ENCODE measurements around the gene CHST7.
A peak's percentile ranks its signal among the peaks of the same experiment; 100 is the strongest.

Gene CHST7

DNA sequence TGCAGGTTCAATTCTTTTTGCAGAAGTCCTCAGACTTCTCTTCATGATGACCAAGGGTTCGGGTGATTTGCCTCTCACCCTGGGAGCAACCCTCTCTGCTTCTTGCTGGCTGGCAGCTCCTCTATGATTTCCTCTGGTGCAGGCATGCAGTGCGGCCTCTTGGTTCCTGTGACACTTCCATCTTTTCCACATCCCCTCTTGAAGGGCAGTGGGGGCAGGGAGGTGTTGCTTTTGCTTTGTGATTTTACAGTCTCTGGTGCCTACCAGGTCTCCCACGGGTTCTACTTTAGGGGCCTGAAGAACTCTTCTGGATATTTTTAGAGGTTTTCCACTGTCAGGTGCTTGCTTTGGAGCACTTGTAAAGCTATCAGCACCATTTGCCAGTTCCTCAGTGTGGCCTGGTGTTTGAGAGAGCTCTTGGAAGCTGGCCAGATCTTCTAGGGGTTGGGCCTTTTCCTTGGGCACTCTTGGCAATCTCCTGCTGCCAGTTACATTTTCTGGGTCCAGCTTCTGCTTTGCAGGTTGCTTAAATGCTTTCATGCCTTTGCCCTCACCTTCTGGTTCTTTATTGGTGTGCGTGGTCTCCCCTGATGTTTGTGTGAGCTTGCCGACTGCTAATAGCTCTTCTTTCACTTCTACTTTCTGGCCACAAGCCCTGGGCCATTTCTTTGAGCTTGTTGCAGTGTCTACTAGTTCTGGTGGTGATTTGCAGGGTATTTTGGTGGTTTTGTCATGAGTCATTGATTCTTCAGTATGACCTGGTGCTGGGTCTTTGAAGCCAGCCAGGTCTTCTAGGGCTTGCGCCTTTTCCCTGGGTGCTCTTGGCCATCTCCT is 11.5 kb upstream of the CHST7 start:
- H3K27me3 Mint-ChIP-seq, result no peaks in the 10 kb centered on the region
- no peak overlapping the region for H3K27ac Mint-ChIP-seq
- H3K4me3 Mint-ChIP-seq, result no peak overlapping the region
- no peaks in the 10 kb centered on the region for H3K9me3 Mint-ChIP-seq
- peaks cover 4% of the 10 kb centered on the region for H3K36me3 Mint-ChIP-seq (ENCODE audit: low read depth)
- H3K4me1 Mint-ChIP-seq (ENCODE audit: low read depth), result peaks cover 16% of the 10 kb centered on the region

DNA sequence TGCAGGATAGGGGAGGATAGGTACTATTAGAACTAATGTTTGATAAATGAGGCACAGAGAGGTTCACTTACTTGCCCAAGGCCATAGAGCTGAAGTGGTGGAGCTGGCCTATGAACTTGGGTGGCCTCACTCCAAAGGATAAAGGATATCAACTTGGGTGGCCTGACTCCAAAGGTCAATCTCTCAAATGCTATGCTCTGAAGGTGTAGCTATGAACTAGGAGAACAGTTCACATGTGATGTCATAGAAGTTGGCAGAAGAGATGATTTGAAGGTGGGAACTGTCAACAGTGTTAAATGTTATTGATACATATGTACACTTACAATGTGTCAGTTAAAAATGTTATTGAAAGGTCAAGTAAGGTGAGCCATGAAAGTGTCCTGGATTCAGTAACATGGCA is 6.2 kb upstream of the CHST7 start:
- no peak overlapping the region for H3K4me3 Mint-ChIP-seq
- no peak overlapping the region for H3K27ac Mint-ChIP-seq
- H3K36me3 Mint-ChIP-seq (ENCODE audit: low read depth), result peaks cover 4% of the 10 kb centered on the region
- no peaks in the 10 kb centered on the region for H3K9me3 Mint-ChIP-seq
- H3K4me1 Mint-ChIP-seq (ENCODE audit: low read depth), result peaks cover 23% of the 10 kb centered on the region
- no peaks in the 10 kb centered on the region for H3K27me3 Mint-ChIP-seq

DNA sequence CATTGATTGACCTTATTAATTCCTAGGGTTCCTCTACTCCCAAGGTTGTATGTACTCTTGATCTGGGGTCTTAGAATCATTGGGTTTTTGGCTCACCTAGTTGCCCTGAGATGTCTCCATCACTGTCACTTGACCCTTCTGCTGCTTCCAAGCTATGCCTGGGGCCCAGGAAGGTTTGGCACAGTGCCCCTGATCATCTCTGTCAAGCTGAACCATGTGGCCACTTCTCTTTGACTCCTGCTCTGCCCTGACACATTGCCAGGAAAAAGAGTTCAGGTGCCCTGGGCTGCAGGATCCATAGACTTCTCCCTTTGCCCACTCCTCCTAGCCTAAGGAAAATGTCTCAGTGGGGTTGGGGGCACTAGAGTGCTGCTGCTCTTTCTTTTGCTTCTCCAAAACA is 3.9 kb upstream of the CHST7 start:
- Mint-ChIP-seq H3K4me1 (ENCODE audit: low read depth) (peaks cover 24% of the 10 kb centered on the region), H3K4me3 (no peak overlapping the region), H3K27ac (no peak overlapping the region), H3K36me3 (ENCODE audit: low read depth) (no peaks in the 10 kb centered on the region), H3K9me3 (no peaks in the 10 kb centered on the region), H3K27me3 (no peaks in the 10 kb centered on the region)

DNA sequence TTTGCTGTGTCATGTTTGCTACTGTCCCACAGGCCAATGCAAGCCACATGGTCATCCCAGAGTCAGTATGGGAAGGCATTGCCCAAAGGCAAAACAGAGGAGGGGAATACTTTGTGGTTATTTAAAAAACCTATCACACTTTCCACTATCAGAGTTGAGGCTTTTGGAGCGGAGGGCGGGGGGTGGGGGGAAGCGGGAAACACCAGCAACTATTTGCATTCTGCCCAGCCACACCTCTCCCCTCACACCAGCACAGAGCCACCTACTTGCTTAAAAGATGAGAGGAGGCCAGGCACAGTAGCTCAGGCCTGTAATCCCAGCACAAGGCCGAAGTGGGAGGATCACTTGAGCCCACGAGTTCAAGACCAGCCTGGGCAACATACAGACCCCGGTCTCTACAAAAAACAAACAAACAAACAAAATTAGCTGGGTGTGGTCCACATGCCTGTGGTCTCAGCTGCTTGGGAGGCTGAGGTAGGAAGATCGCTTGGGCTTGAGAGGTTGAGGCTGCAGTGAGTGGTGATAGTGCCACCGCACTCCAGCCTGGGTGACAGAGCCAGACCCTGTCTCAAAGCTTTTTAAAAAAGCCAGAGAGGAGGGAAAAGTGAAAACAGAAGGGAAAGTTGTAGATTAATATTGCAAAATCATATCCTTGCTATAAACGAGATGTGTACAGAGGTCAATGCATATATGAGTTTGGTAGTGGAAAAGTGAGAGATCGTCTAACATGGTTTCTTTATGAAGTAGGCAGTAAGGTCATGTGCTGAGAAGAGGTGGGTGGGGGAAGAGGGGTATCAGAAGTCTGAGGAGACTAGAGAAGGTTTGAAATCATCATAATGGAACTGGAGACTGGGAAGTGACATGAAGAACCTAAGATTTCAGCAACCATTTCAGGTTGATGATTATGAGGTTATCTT is 1.9 kb upstream of the CHST7 start:
- Mint-ChIP-seq H3K4me3 (peak overlapping the region; percentile 66), H3K4me1 (ENCODE audit: low read depth) (peaks cover 35% of the 10 kb centered on the region), H3K27me3 (peaks cover 3% of the 10 kb centered on the region), H3K9me3 (no peaks in the 10 kb centered on the region), H3K36me3 (ENCODE audit: low read depth) (no peaks in the 10 kb centered on the region), H3K27ac (peak overlapping the region; percentile 85)

DNA sequence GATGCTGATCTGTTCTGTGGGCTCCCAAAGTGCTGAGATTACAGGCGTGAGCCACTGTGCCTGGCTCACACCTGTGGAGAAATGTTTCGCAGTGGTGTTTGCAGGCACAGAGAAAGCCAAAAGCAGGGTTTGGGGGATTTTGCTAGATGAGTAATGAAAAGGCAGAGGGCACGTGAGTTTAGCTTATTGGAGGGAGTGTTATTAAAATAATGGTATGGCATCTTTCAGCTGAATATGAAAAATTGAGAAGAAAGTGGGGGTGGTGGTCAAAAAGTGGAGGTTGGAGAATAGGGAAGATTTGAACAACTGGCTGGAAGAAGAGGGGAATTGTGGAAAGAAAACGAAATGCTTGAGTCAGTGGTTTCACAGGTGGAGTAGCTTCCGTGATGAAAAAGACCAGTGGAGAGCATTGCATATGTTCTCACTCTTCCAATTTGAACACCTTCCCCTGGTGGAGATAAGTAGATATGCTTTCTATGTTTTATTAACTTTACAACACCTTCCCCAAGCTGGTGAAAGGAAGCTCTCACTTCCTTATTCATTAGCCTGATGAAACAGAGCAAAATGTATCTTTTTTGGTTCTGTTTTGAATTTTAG is 1.1 kb upstream of the CHST7 start:
- Mint-ChIP-seq H3K4me3 (peak overlapping the region; percentile 66), H3K27me3 (peaks cover 3% of the 10 kb centered on the region), H3K9me3 (no peaks in the 10 kb centered on the region), H3K36me3 (ENCODE audit: low read depth) (no peaks in the 10 kb centered on the region), H3K4me1 (ENCODE audit: low read depth) (peaks cover 42% of the 10 kb centered on the region), H3K27ac (peak overlapping the region; percentile 85)

DNA sequence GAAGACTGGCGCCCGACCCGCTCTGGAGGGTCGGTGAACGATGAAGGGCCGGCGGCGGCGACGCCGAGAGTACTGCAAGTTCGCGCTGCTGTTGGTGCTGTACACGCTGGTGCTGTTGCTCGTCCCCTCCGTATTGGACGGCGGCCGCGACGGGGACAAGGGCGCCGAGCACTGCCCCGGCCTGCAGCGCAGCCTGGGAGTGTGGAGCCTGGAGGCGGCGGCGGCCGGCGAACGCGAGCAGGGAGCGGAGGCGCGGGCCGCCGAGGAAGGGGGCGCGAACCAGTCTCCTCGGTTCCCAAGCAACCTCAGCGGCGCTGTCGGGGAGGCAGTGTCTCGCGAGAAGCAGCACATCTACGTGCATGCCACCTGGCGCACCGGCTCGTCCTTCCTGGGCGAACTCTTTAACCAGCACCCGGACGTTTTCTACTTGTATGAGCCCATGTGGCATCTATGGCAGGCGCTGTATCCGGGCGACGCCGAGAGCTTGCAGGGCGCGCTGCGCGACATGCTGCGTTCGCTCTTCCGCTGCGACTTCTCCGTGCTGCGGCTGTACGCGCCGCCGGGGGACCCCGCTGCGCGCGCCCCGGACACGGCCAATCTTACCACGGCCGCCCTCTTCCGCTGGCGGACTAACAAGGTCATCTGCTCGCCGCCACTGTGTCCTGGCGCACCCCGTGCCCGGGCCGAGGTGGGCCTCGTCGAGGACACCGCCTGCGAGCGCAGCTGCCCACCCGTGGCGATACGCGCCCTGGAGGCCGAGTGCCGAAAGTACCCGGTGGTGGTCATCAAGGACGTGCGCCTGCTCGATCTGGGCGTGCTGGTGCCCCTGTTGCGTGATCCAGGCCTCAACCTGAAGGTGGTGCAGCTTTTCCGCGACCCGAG is 568 bp downstream of the CHST7 start:
- H3K4me3 Mint-ChIP-seq, result peak overlapping the region; percentile 74
- peaks cover 47% of the 10 kb centered on the region for H3K4me1 Mint-ChIP-seq (ENCODE audit: low read depth)
- H3K27me3 Mint-ChIP-seq, result peaks cover 3% of the 10 kb centered on the region
- no peaks in the 10 kb centered on the region for H3K9me3 Mint-ChIP-seq
- no peaks in the 10 kb centered on the region for H3K36me3 Mint-ChIP-seq (ENCODE audit: low read depth)
- no peak overlapping the region for H3K27ac Mint-ChIP-seq

DNA sequence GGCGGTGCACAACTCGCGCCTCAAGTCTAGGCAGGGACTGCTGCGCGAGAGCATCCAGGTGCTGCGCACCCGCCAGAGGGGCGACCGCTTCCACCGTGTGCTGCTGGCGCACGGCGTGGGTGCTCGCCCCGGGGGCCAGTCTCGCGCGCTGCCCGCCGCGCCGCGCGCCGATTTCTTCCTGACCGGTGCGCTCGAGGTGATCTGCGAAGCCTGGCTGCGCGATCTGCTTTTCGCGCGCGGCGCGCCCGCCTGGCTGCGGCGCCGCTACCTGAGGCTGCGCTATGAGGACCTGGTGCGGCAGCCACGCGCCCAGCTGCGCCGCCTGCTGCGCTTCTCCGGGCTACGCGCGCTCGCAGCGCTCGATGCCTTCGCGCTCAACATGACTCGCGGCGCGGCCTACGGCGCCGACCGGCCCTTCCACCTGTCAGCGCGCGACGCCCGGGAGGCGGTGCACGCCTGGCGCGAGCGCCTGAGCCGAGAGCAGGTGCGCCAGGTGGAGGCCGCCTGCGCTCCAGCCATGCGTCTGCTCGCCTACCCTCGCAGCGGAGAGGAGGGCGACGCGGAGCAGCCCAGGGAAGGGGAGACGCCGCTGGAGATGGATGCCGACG is 1.3 kb downstream of the CHST7 start:
- Mint-ChIP-seq H3K36me3 (ENCODE audit: low read depth) (no peaks in the 10 kb centered on the region), H3K27ac (no peak overlapping the region), H3K9me3 (no peaks in the 10 kb centered on the region), H3K4me3 (peak overlapping the region; percentile 74), H3K4me1 (ENCODE audit: low read depth) (peaks cover 47% of the 10 kb centered on the region), H3K27me3 (peaks cover 3% of the 10 kb centered on the region)

DNA sequence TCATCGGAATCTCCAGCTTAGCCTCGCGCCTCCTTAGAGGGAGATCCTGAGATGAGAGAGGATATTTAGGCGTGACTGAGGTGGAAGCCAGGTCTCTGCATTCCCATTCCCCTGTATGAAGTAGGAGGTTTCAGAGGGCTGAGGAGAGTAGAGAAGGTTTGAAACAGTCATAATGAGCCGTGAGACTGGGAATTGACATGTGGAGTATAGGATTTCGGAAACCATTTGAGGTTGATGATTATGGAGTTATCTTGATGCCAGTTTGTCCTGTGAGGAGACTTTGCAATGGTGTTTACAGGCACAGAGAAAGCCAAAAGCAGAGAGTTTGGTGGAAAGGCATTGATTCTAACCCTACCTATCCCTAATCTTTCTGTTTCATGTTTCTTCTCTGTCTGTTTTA is 2.0 kb downstream of the CHST7 start:
- H3K27me3 Mint-ChIP-seq, result peaks cover 3% of the 10 kb centered on the region
- peaks cover 47% of the 10 kb centered on the region for H3K4me1 Mint-ChIP-seq (ENCODE audit: low read depth)
- no peaks in the 10 kb centered on the region for H3K36me3 Mint-ChIP-seq (ENCODE audit: low read depth)
- peak overlapping the region; percentile 69 for H3K4me3 Mint-ChIP-seq
- no peak overlapping the region for H3K27ac Mint-ChIP-seq
- no peaks in the 10 kb centered on the region for H3K9me3 Mint-ChIP-seq

DNA sequence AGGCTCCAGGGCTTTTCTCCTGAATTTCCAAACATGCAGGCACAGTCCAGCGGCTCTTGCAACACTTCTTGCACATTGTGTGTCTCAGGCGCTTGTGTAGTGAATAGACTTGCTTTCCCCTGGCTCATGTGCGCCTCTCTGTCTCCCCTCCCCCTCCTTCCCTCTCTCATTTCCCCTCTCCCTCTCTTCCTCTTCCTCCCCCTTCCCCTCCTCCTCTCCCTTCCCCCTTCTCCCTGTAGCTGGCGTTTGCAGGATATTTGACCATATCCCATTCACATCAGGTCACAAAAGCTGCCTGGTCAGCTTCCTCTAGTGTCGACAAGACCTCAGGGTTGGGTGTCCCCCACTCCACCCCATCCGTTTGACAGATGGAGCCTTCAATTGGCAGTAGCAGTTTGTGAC is 2.4 kb downstream of the CHST7 start:
- Mint-ChIP-seq H3K9me3 (no peaks in the 10 kb centered on the region), H3K36me3 (ENCODE audit: low read depth) (no peaks in the 10 kb centered on the region), H3K27ac (no peak overlapping the region), H3K4me1 (ENCODE audit: low read depth) (peaks cover 43% of the 10 kb centered on the region), H3K27me3 (peaks cover 3% of the 10 kb centered on the region), H3K4me3 (peak overlapping the region; percentile 69)

DNA sequence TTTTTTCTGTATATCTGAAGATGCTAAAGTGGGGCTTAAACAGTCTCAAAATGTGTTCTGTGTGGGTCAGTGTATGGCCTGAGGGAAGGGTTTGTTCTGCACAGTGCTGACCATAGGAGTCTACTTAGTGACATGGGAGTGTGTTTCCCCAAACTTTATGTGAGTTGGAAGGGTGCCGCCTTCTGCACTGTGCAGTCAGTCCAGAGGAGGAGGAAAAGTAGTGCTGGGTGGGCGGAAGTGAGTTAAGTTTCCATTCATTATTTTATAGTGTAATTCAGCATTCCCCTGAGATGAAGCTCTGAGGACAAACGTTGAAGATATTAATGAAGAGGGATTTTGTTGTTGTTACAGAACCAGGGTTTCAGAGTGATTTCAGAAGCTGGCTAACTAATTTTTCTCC is 2.9 kb downstream of the CHST7 start:
- H3K36me3 Mint-ChIP-seq (ENCODE audit: low read depth), result no peaks in the 10 kb centered on the region
- H3K27ac Mint-ChIP-seq, result no peak overlapping the region
- H3K4me1 Mint-ChIP-seq (ENCODE audit: low read depth), result peaks cover 39% of the 10 kb centered on the region

DNA sequence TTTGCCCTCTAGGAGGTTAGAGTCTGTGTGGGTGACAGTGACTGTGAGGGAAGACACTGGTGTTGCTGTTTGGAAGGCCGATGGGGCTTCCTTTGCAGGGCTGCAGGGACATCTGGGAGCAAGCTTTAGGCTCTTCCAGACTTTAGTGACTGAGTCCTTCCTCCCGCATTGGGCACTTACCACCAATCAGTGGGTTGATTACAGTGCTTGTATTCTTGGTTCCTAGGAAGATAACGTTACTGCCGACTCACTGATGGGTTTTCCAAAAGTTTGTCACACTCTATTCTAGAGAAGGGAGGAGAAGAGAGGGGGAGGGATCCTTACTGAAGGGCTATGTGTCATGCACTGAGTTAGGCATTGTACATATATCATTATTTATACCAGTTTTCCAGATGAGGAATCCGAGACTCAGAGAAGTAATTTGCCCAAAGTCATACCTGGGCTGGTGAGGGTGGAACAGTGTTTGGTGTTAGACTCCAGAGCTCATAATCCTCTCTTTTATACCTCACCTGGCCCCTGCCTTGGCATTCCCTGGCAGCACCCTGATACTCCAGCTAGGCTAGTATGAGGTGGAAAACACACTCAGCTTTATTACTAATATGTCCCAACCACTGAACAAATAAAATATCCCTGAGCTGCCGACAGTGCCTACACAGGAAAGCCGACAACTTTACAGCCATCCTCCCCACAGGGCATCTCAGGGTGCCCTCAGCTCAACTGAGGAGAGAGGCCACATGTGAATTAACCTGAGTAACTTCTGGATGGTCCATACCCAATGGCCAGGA is 3.8 kb downstream of the CHST7 start:
- Mint-ChIP-seq H3K4me3 (peak overlapping the region; percentile 53), H3K27me3 (peaks cover 3% of the 10 kb centered on the region), H3K27ac (no peak overlapping the region), H3K9me3 (no peaks in the 10 kb centered on the region), H3K36me3 (ENCODE audit: low read depth) (no peaks in the 10 kb centered on the region), H3K4me1 (ENCODE audit: low read depth) (peaks cover 29% of the 10 kb centered on the region)

More for the DNA sequence above, 2.9 kb downstream of the CHST7 start:
- peak overlapping the region; percentile 69 for H3K4me3 Mint-ChIP-seq
- peaks cover 3% of the 10 kb centered on the region for H3K27me3 Mint-ChIP-seq
- no peaks in the 10 kb centered on the region for H3K9me3 Mint-ChIP-seq

DNA sequence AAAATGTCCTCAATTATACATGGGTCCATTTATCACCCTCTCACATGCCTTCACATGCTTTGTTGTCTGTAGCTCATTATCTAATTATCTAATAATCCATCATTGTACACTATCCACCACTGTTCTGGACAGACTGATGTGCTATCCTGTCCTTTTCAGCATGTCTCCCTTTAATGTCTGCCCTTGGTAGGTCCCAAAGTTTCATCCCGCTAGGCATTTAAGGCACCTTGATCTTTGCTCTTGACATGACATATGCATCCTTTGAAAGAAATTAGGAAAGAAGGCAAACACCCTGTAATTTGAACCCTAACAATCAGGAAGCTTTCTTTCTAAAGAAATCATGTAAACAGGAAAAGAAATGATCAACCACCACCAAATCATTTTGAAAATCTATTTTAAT is 5.7 kb downstream of the CHST7 start:
- Mint-ChIP-seq H3K4me3 (no peak overlapping the region), H3K27me3 (peaks cover 3% of the 10 kb centered on the region), H3K27ac (no peak overlapping the region), H3K9me3 (no peaks in the 10 kb centered on the region), H3K4me1 (ENCODE audit: low read depth) (peaks cover 23% of the 10 kb centered on the region), H3K36me3 (ENCODE audit: low read depth) (no peaks in the 10 kb centered on the region)

DNA sequence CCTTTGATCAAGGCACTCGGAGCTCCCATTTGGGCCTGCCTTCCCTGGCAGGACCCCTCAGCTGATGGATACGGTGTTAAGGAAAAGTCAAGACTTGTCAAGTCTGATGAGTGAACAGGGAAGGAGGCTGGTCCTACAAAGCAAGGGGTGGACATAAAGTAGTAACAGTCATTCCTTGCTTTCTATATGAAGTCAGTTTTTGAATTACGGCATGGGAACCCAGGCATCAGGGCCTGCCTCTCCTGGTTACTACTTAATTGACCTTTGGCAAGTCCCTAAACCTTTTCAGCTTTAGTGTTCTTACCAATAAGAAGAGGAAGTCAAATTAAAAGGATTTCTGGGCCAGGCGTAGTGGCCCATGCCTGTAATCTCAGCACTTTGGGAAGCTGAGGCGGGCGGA is 7.0 kb downstream of the CHST7 start:
- Mint-ChIP-seq H3K9me3 (no peaks in the 10 kb centered on the region), H3K27me3 (peaks cover 3% of the 10 kb centered on the region), H3K4me1 (ENCODE audit: low read depth) (peaks cover 21% of the 10 kb centered on the region), H3K4me3 (no peak overlapping the region), H3K27ac (no peak overlapping the region), H3K36me3 (ENCODE audit: low read depth) (no peaks in the 10 kb centered on the region)
